ENCODE measurements around the gene RASGRP1. TPM values are rescaled to one million over a fixed set of nuclear protein-coding genes. Genes with fewer than 3 reads are reported as not detected.

RASGRP1 gene
- total RNA-seq, 1 donor from 2014 or later: 0.20 TPM

- no peak for DNase-seq (ENCODE audit: low read depth, low spot score)
Measured at GRCh38 chr15:38576261-38576660, 11.6 kb upstream of the RASGRP1 start.

DNA sequence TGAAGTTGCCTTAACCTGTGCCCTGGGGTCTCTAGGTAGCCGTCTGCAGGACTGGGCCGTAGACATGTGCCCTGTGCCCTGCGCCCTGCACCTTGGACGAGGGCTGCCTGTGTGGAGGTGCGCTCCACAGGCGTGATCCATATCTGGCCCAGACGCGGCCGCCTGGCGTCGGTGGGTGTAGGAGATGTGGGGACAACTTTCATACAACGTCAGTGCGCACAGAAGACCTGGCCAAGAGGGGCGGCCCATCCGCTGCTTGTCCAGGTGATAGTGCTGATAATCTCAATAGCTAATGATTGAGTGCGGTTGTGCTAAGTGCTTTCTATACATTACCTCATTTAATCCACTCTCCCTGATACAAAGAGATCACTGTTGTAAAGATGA, 665 bp upstream of the RASGRP1 start:
- DNase-seq (ENCODE audit: low read depth, low spot score): no peak

DNA sequence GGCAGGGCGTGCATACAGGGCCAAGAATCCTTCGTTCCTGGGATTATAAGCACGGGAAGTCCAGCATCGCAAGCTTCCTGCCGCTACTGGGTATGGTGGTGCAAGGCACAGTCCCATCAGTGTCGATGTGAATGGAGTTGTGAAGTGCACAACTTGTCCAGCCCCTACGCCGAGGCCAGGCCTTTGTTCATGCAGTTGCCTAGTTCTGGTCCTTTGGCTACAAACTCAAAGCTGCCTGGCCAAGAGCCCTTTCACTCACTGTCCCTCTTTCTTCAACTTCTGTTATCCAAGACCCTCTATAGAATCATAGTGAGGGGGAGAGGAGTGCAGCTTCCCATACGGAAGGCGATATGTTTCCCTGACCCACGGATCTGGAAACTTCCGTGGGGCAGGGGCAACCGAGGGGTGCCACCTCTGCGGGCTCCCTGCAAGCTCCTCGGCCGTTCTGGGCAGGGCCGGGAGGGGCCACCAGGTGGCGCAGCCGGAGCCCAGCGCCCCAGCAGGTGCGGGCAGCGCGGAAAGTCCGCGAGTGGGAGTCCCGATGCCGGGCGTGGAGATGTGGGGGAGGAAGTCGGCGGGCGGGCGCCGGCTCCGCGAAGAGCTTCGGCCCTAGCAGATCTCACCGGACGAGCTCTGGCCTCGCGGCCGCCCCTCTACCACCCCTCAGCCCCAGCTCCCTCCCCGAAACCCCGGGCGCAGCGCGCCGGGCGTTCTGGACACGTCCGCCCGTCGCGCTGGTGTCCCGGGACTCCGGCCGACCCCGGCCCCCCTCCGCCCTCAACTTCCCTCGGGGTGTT, 693 bp downstream of the RASGRP1 start:
- no peak for DNase-seq (ENCODE audit: low read depth, low spot score)

- DNase-seq (ENCODE audit: low read depth, low spot score): no peak
Measured at GRCh38 chr15:38562278-38562677, 2.3 kb downstream of the RASGRP1 start.

DNA sequence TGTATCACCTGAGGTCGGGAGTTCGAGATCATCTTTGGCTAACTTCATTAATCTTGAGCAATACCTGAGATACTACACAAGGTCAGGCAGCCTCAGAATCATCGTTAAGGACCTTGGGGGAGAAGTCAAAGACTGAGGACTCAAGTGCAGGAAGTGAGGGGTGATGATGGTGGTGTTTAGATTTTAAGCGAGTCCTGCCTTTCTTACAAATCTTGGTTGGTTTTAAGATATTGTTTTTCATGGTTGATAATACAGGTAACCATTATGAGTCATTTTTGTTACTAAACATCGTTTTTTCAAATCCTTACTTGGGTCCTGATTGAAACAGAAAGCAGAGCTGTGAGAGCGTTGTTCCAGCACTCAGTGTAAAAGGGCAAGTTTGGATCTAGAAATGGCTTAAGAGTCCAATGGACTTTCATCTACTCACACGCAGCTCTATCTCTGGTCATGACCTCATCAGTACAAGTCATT, 4.1 kb downstream of the RASGRP1 start:
- no peak for DNase-seq (ENCODE audit: low read depth, low spot score)

DNA sequence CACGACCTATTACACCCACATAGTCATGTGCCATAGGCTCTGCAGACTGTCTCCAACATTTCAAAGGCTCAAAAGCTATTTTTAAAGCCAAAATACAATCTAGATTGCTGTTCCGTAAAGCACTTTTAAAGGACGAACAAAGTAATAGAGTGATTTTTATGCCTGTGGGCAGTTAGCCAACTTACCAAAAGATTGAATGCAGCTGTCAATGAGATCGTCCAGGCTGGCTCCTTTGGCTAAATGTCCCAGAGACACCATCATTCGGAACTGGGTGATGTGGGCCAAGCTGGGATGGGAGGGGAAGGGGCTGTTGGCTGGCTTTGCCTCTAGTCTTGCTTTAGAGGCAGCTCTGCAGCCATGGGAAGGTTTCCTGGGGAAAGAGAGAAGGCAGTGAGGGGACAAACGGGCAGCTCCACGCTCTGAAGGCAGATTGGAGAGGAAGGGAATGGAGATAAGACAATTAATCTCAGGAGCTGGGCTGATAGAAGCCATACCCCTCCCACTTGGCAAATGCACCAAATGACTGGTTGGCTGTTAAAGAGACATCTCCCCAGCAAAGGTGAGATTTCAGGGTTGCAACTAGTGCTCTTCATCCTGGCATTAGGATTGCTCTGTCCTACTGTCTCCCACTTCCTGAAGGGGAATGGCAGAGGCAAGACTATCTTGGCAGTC, 4.8 kb downstream of the RASGRP1 start:
- DNase-seq (ENCODE audit: low read depth, low spot score): no peak

- DNase-seq (ENCODE audit: low read depth, low spot score): no peak
Measured at GRCh38 chr15:38559131-38559530, 5.5 kb downstream of the RASGRP1 start.

DNA sequence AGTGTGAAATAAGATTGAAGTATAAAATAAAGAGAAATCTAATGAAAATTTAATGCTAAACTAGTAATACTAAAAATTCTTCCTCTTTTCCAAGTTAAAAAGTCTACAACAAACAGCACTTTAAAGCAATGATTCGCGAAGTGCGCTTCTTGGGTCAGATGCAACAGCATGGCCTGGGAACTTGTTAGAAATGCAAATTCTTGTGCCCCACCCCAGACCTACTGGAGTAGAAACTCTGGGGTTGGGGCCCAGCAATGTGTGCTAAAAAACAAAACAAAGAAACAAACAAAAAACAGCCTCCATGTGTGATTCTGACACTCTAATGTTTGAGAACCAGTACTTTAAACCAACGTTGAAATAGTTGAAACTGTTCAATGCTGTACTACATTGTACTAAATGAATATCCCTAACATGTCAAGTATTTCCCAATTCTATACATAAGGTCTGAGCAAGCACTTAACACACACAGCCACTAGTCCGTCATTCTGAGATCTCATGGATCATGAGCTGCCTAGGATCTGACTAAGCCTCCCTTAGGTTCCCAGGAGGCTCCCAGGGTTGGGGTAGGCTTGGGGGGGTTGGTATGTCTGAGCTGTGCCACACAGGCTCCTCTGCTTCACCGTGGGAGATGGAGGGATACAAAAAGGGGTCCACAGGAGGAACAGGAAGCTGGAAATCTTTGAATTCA, 6.1 kb downstream of the RASGRP1 start:
- no peak for DNase-seq (ENCODE audit: low read depth, low spot score)

GRCh38 chr15:38557921-38558320, 6.7 kb downstream of the RASGRP1 start:
- DNase-seq (ENCODE audit: low read depth, low spot score): no peak

GRCh38 chr15:38555686-38556334, 8.8 kb downstream of the RASGRP1 start:
- DNase-seq (ENCODE audit: low read depth, low spot score): no peak

GRCh38 chr15:38554354-38554753, 10.3 kb downstream of the RASGRP1 start:
- no peak for DNase-seq (ENCODE audit: low read depth, low spot score)

DNA sequence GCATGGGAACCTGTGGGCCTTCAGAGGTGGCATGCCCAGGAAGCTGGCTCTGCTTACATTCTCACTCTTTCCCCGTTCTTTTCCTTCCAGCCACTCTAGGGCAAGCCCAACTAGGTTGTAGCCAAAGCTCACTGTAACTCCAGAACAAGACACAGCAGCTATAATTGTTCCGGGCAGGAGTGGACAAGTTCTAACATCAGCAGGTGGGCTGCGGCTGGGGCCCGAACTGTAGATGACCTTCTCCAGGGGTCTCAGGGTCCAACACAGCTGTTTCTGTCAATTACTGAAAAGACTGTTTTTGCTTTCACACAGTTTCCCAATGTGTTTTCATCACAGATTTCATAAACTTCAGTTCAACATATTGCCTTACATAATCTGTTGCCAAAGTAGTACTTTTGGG, 11.5 kb downstream of the RASGRP1 start:
- DNase-seq (ENCODE audit: low read depth, low spot score): no peak

- no peak for DNase-seq (ENCODE audit: low read depth, low spot score)
Measured at GRCh38 chr15:38551720-38552648, 12.6 kb downstream of the RASGRP1 start.

DNA sequence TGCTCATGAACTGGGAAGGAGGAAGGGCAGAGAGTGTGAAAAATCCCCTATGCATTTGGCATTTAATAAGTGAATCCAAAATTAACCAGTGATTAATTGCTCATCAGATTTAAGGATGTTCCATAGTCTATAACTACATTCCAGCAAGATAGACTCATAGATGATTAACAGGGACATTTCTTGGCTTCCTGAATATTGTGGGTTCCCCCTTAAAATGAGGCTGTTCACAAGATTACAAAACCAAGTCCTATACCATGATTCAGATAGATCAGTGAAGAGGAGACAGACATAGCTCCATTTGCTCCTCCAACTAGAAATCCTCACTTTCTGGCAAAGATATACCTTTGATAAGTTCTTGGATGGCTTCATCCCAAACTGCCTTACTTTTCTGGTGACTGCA, 15.4 kb downstream of the RASGRP1 start:
- DNase-seq (ENCODE audit: low read depth, low spot score): no peak

DNA sequence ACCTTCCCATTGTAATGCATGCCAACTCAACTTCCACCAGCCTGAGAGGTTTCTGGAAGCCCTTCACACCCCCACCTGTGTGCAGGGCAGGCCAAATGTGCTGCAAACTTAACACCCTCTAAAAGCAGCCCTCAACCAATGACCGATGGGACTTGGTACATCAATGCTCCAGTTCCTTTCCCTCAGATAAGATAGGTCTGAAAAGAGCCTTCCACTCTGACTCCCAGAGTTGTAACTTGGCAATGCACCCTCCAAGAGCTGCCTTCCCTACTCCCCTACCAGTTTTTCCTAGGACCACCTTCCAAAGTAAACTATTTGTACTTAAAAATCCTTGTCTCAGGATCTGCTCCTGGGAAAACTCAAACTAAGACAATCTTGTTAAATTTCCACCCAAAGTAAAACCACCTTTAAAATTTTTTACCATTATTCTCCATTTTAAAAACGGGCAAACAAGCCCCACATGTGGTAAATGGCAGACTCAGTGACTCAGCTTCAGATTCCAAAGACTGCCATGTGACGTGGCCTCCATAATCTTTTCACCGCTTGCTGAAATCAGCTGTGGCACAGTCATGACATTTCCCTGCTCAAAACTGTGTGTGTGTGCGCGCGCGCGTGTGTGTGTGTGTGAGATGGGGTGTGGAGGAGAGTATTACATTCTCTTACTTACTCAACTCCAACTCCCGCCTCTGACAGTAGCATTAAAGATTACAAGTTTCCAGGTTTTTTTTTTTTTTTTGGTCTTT, 17.2 kb downstream of the RASGRP1 start:
- no peak for DNase-seq (ENCODE audit: low read depth, low spot score)

- no peak for DNase-seq (ENCODE audit: low read depth, low spot score)
Measured at GRCh38 chr15:38545179-38545578, 19.4 kb downstream of the RASGRP1 start.

- no peak for DNase-seq (ENCODE audit: low read depth, low spot score)
Measured at GRCh38 chr15:38541026-38541425, 23.6 kb downstream of the RASGRP1 start.

- DNase-seq (ENCODE audit: low read depth, low spot score): no peak
Measured at GRCh38 chr15:38540510-38540909, 24.1 kb downstream of the RASGRP1 start.

GRCh38 chr15:38539008-38539343, 25.6 kb downstream of the RASGRP1 start:
- no peak for DNase-seq (ENCODE audit: low read depth, low spot score)

DNA sequence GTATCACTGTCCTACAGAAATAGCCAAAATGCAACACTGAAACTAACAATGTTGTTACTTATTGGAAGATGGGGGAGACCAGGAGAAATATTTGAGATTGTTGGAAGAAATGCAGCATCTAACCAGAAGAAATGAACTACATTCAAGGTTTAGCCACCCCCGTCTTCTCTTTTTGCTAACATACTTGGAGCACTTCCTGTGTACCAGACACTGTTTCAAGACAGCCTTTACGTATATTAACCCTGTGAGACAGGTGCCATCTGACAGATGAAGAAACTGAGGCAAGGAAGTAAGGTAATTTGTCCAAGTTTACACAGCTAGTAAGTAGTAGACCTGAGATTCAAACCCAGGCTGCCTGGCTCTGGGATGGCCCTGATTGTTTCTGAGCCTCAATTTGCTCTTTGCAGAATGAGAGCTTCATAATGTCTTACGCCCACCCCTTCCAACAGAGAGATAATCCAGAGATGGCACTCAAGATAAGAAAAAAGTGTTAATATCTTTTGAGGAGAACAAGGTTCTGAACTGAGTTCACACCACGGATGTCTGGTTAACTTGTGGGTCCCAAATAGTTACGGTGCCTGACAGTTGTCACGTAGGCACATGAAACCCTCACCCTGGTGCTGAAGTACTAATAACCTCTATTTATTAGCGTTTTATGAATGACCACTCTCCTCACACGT, 26.1 kb downstream of the RASGRP1 start:
- DNase-seq (ENCODE audit: low read depth, low spot score): no peak

Measured in pulmonary artery endothelial cell (primary cell).